Measurements from ENCODE around the gene PIR. TPM values are rescaled to one million over a fixed set of nuclear protein-coding genes. Genes with fewer than 3 reads are reported as not detected.

The PIR gene
- total RNA-seq, 2 donors from 2014 or later, result 3.9 to 5.3 TPM

DNA sequence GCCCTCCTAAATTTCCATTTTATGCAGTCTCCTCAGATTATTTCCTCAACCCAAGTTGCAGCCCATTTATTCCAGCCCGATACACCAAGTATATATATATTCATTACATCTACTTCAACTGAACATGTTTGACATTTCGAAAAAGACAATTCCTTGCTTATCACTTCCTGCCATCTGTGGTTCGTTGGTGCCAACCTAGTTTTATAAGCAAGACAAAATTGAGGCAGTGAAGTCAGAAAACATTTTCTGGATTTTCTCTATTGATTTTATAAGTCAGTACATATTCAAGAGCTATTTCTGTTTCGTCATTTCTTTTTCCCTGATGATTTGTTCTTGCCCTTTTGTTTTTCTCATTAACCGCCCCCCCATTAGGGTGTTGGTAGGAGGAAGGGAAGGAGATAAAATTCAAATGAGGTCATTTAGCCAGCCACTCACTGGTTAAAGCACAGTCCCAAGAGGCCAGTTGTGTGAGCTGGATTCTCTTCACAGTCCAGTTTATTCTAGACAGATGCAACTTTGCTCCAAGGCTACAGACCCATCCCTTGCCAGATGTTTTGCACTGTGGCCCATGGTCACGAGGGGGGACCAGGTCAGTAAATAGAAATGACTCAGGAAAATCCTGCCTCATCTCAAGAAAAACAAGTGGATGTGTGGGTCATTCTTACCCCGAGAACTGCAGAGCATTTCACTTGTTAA lies 88.6 kb downstream of the PIR start:
- TF ChIP-seq, protein P1, sequence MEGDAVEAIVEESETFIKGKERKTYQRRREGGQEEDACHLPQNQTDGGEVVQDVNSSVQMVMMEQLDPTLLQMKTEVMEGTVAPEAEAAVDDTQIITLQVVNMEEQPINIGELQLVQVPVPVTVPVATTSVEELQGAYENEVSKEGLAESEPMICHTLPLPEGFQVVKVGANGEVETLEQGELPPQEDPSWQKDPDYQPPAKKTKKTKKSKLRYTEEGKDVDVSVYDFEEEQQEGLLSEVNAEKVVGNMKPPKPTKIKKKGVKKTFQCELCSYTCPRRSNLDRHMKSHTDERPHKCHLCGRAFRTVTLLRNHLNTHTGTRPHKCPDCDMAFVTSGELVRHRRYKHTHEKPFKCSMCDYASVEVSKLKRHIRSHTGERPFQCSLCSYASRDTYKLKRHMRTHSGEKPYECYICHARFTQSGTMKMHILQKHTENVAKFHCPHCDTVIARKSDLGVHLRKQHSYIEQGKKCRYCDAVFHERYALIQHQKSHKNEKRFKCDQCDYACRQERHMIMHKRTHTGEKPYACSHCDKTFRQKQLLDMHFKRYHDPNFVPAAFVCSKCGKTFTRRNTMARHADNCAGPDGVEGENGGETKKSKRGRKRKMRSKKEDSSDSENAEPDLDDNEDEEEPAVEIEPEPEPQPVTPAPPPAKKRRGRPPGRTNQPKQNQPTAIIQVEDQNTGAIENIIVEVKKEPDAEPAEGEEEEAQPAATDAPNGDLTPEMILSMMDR (IDR thresholded peaks at IDR 0.05), result no peak
- no peak for TF ChIP-seq POLR2A (IDR thresholded peaks at IDR 0.05)
- WGBS, 2 donors, result 61 to 75% methylated on average over 7 of the region's 7 CpGs
- Histone ChIP-seq H3K4me3 (no peak overlapping the region), H3K9me3 (no peaks in the 10 kb centered on the region), H3K27ac (no peak overlapping the region), H3K27me3 (no peaks in the 10 kb centered on the region), H3K4me1 (no peaks in the 10 kb centered on the region), H3K36me3 (replicated peaks in 1 of 2; ENCODE audit: insufficient read depth in 1 of 2, low read depth in 2 of 2) (no peaks in the 10 kb centered on the region)
- intact Hi-C loops (cut with DNase I), result no loop called here
- DNase-seq (peak in 2 of 4 donors; percentile 7 to 8), ATAC-seq (peak; percentile 55)

DNA sequence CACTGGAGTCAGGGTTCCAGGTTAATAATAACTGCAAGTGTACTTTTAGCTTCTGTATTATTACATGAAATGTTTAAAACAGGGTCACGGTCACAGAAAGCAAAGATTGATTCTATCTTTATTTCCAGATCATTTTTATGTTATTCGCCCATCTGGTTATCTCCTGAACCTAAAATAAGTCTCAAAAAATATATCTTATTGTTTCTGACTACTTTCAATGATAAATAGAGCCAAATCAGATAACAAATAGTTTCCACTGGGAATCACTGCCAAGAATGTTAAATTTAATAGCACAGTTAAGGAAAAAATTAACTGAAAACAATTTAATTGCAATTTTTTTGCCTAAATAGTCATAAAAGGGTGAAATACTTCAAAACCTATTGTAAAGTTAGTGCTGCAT lies 91.8 kb downstream of the PIR start:
- intact Hi-C loops (cut with DNase I), result no loop called here
- DNase-seq (no peak), ATAC-seq (no peak)
- no peak for TF ChIP-seq POLR2A (IDR thresholded peaks at IDR 0.05)
- TF ChIP-seq, protein P1 (IDR thresholded peaks at IDR 0.05), result no peak
- H3K4me3 ChIP-seq, result no peak overlapping the region
- no peak overlapping the region for H3K27ac ChIP-seq
- H3K9me3 ChIP-seq, result no peaks in the 10 kb centered on the region
- WGBS, 2 donors, result 24 to 66% methylated on average over 2 of the region's 2 CpGs
- no peaks in the 10 kb centered on the region for H3K36me3 ChIP-seq (replicated peaks in 1 of 2; ENCODE audit: insufficient read depth in 1 of 2, low read depth in 2 of 2)
- no peaks in the 10 kb centered on the region for H3K27me3 ChIP-seq
- H3K4me1 ChIP-seq, result no peaks in the 10 kb centered on the region

DNA sequence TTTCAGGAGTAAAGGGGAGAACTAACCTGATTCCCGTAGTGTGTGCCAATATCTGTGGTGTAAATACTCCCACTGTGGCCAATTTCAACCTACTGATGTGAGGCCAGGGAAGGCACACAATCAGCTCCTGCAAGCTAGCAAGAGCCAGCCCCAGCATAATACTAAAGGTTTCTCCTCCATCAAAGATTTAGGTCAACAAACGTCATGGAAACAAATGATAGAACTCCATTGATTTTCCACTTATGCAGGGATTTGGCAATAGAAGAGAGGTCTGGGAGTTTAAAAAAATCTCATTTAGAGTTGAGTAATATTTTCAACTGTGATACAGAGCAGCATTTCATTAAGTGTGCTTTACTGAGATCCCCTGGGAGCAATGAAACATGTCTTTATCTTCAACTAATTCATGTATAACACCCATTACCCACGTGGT lies 93.2 kb downstream of the PIR start:
- Histone ChIP-seq H3K27ac (no peak overlapping the region), H3K4me3 (no peak overlapping the region), H3K9me3 (no peaks in the 10 kb centered on the region), H3K4me1 (no peaks in the 10 kb centered on the region), H3K36me3 (replicated peaks in 1 of 2; ENCODE audit: insufficient read depth in 1 of 2, low read depth in 2 of 2) (no peaks in the 10 kb centered on the region), H3K27me3 (no peaks in the 10 kb centered on the region)
- no peak for ATAC-seq
- intact Hi-C loops (cut with DNase I), result no loop called here
- no peak for DNase-seq
- TF ChIP-seq, protein P1 (IDR thresholded peaks at IDR 0.05), result no peak
- no peak for TF ChIP-seq POLR2A (IDR thresholded peaks at IDR 0.05)
- 6 to 18% methylated on average over 3 of the region's 3 CpGs for WGBS, 2 donors

DNA sequence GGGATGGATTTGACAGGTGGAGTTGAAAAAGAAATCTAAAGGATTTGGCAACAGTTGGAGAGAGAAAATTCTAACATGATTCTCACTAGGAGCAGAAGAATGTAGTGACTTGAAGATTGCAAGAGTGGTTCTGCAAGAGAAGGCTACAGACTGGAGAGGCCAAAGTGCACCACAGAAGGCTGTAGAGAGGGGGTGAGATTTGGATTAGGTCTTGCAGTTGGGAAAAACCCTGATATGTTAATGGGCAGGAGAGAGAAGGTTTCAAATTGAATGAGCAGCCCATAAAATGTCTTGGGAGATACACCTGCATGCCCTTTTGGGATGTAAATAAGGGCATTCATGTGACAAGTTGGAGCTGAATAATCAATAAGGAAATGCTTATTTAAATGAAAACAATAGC lies 94.3 kb downstream of the PIR start:
- DNase-seq (no peak), ATAC-seq (no peak)
- no peaks in the 10 kb centered on the region for H3K4me1 ChIP-seq
- no peaks in the 10 kb centered on the region for H3K27me3 ChIP-seq
- intact Hi-C loops (cut with DNase I), result no loop called here
- H3K36me3 ChIP-seq (replicated peaks in 1 of 2; ENCODE audit: insufficient read depth in 1 of 2, low read depth in 2 of 2), result no peaks in the 10 kb centered on the region
- H3K9me3 ChIP-seq, result no peaks in the 10 kb centered on the region
- TF ChIP-seq, protein P1 (IDR thresholded peaks at IDR 0.05), result no peak
- TF ChIP-seq POLR2A (IDR thresholded peaks at IDR 0.05), result no peak
- no peak overlapping the region for H3K4me3 ChIP-seq
- no peak overlapping the region for H3K27ac ChIP-seq

DNA sequence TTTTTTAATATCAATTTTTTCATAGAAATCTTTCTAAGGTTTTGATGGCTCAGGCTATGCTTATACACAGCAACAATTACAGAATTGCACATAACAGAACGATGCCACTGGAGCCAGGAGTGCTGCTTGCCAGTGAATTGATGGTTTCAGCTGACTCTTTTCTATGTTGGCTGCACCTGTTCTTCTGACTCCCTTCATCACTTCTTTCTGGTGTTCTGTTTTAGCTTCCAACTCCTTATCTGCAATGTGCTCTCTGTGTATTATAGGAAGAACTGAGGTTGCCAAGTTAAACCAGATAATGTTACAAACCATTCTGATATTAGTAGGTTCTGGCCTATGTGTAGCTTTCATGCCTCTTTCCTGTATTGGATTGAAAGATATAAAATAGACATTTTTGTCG lies 97.3 kb downstream of the PIR start:
- Histone ChIP-seq H3K27ac (no peak overlapping the region), H3K4me1 (no peaks in the 10 kb centered on the region), H3K36me3 (replicated peaks in 1 of 2; ENCODE audit: insufficient read depth in 1 of 2, low read depth in 2 of 2) (no peaks in the 10 kb centered on the region), H3K9me3 (no peaks in the 10 kb centered on the region), H3K27me3 (no peaks in the 10 kb centered on the region), H3K4me3 (no peak overlapping the region)
- intact Hi-C loops (cut with DNase I), result no loop called here
- 46 to 52% methylated on average over 2 of the region's 2 CpGs for WGBS, 2 donors
- TF ChIP-seq, protein P1 (IDR thresholded peaks at IDR 0.05), result no peak
- no peak for TF ChIP-seq POLR2A (IDR thresholded peaks at IDR 0.05)
- DNase-seq (no peak), ATAC-seq (no peak)
